ENCODE data around the gene VDR. TPM values are rescaled to one million over a fixed set of nuclear protein-coding genes. Genes with fewer than 3 reads are reported as not detected.
"Not testable (repeated sequence)": the region's sequence is repeated elsewhere in the genome, so short reads cannot be mapped to it uniquely, and the experiment has no call there.

The VDR gene
- total RNA-seq, 2 experiments from 2014 or later, result 55.8 TPM

DNA sequence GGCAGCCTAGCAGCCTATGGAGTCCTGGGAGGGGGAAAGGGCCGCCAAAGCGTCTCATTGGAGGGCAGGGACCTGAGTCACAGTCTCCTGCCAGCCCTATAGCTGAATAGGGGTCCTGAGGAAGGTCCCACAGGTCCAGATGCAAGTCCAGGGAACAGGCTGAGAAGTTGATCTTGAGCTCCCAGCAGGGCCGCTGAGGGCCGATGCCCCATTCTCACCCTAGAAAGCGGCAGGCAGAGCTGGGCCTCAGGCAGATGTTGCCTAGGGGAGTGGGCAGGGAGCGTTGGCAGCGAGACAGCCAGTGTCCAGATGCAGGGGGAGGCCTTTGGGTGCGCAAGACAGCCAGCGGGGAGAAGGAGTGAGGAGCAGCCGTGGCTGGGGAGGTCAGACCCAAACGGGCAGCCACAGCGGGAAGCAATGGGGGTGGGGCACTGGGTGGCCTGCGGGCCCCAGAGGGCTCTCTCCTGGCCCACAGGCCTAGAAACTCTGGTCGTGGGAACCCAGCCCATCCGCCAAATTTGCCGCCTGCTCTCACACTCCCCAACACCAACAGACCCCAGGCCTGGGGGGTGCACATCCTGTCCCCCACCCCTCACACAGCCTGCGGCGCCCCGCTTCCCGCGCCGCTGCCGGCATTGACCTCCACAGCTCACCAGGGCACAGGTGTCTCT, 86.2 kb downstream of the VDR start:
- H3K4me3 Mint-ChIP-seq, result peak overlapping the region; percentile 98
- peak overlapping the region; percentile 99 for H3K27ac Mint-ChIP-seq
- H3K36me3 Mint-ChIP-seq, result peaks cover 52% of the 10 kb centered on the region
- no peaks in the 10 kb centered on the region for H3K27me3 Mint-ChIP-seq
- H3K9me3 Mint-ChIP-seq, result no peaks in the 10 kb centered on the region
- peaks cover 68% of the 10 kb centered on the region for H3K4me1 Mint-ChIP-seq
- DNase-seq, result peak; percentile 48

DNA sequence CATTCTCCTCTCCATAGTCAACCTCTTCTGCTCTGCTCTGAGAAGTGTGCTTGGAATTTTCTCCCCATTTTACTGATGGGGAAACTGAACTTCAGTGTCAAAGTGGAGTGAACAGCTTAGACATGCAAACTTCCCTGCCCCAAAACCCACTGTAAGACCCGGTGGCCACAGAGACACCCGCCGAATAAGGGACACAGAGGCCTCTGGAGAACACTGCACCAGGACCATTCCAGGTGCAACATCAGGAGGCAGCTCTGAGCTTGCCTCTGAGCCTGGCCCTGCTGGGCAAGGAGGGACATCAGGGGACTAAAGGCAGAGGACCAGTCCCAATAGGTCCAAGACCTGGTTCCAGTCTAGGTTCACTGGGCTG, 86.8 kb downstream of the VDR start:
- Mint-ChIP-seq H3K36me3 (peaks cover 57% of the 10 kb centered on the region), H3K4me3 (peak overlapping the region; percentile 98), H3K4me1 (peaks cover 66% of the 10 kb centered on the region), H3K9me3 (no peaks in the 10 kb centered on the region), H3K27me3 (no peaks in the 10 kb centered on the region), H3K27ac (peak overlapping the region; percentile 99)
- DNase-seq, result no peak

DNA sequence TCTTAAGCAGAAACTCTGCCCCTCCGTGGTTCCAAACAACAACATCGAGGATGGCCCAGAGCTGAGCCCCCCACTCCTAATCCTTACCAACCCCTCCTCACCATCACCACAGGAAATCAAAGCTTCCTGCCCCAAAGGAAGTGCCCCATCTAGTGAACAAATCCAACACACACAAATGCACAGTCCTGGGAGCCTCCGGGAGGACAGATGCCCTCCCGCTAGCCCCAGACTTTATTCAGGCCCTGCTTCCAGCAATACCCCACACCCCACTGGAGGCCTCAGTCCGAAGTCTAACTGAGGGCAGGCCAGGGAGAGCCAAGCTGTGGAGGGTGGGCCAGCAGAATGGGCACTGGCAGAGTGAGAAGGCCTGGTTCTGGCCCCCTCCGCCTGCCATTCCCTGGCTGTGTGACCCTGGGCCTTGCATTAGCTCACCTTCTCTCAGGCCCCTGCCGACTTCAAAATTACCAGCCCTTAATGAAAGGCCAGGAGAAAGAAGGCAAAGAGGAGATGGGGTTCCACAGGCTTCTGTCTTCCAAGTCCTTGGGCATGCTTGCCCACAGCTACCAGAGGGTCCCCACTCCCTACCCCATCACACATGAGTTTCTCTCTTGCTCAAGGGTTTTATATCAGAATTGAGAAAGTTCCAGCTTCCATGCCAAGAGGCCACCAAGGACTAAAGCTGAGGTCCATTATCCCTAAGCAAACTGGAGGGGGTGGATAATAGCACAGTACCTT, 87.4 kb downstream of the VDR start:
- peaks cover 65% of the 10 kb centered on the region for H3K4me1 Mint-ChIP-seq

DNA sequence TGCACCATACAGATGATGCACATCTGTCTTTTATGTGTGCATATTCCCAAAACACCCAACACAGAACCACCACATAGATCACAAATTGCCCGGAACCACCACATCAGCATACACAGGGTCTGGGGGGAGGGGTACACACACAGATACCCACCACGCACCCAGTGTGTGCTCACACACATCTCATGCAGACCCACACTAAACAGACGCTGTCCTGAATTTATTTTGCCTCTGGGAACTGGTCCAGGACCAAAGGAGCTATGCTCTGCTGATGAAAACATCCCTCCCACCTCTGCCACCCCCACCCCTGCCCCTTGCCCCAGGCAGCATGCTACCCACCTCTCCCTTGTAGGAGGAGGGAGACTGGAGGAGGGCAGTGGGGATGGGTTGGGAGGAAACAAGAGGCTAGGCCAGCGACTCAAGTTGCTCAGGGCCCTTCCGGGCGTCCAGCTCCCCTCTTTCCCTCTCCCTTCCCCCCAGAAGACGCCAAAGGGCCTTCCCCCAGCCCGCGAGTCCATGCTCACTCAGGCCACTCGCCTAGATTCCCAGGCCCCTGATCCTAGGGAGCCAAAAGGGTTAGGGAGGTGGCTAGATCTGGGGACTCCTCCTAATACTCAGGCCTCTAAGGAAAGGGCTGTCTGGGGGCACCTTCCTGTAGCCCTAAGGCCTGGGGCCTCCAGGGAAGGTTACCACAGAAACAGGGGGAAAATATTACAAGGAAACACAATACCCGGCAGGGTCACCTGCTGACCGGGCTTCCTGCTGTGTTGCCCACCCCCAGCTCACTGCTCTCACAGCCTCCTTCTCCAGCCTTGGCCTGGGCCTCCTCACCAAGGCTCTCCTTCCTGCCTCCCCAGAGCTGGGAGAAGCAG, 88.2 kb downstream of the VDR start:
- Mint-ChIP-seq H3K4me3 (peak overlapping the region; percentile 98), H3K36me3 (peaks cover 66% of the 10 kb centered on the region), H3K9me3 (no peaks in the 10 kb centered on the region), H3K27me3 (no peaks in the 10 kb centered on the region), H3K27ac (peak overlapping the region; percentile 99), H3K4me1 (peaks cover 63% of the 10 kb centered on the region)
- DNase-seq, result no peak

More for the DNA sequence above, 87.4 kb downstream of the VDR start:
- Mint-ChIP-seq H3K4me3 (peak overlapping the region; percentile 98), H3K9me3 (no peaks in the 10 kb centered on the region), H3K27ac (peak overlapping the region; percentile 99), H3K36me3 (peaks cover 60% of the 10 kb centered on the region), H3K27me3 (no peaks in the 10 kb centered on the region)
- DNase-seq, result no peak

DNA sequence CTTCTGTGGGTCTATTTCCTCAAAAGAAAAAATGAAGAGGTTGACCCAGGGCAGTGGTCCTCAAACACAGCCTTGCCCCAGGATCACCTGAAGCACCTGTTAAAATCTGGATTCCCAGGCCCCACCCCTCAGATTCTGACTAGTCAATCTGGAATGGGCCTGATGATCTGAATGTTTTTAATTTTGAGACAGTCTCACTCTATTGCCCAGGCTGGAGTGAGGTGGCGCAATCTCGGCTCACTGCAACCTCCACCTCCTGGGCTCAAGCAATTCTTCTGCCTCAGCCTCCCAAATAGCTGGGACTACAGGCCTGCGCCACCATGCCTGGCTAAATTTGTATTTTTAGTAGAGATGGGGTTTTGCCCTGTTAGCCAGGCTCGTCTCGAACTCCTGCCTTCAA, 89.3 kb downstream of the VDR start:
- peaks cover 78% of the 10 kb centered on the region for H3K36me3 Mint-ChIP-seq
- peaks cover 65% of the 10 kb centered on the region for H3K4me1 Mint-ChIP-seq
- H3K4me3 Mint-ChIP-seq, result peak overlapping the region; percentile 98
- H3K27ac Mint-ChIP-seq, result peak overlapping the region; percentile 99
- not testable (repeated sequence) for H3K27me3 Mint-ChIP-seq, H3K9me3 Mint-ChIP-seq, DNase-seq

DNA sequence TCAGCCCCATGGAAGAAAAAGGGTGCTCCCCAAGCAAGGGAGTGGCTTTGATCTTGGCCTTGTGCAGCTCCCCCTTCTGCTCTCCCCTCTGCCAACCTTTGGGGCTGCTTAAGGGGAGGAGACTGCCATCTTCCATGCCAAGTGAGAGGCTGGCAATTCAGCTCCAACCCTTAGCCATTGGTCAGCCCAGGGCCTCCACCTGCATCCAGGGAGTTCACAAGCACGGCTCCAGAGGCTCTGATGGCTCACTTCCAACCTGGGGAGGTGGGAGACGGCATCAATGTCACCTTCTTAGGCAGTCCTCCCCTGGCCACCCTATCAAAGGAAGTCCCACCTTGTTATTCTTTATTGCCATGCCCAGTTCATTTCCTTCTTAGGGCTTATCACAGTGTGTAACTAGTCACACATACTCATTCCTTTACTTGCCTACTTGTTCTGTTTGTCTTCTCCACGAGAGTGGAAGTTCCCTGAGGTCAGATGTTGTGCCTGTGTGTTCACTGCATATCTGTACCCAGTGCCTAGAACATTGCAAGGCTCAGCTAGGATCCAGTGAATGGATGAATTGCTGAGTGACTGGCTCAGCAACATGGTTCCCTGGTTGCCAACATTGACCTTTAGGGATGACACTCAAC, 90.1 kb downstream of the VDR start:
- Mint-ChIP-seq H3K9me3 (no peaks in the 10 kb centered on the region), H3K27ac (peak overlapping the region; percentile 99), H3K4me3 (peak overlapping the region; percentile 98), H3K4me1 (peaks cover 69% of the 10 kb centered on the region), H3K36me3 (peaks cover 83% of the 10 kb centered on the region), H3K27me3 (no peaks in the 10 kb centered on the region)
- DNase-seq, result no peak

DNA sequence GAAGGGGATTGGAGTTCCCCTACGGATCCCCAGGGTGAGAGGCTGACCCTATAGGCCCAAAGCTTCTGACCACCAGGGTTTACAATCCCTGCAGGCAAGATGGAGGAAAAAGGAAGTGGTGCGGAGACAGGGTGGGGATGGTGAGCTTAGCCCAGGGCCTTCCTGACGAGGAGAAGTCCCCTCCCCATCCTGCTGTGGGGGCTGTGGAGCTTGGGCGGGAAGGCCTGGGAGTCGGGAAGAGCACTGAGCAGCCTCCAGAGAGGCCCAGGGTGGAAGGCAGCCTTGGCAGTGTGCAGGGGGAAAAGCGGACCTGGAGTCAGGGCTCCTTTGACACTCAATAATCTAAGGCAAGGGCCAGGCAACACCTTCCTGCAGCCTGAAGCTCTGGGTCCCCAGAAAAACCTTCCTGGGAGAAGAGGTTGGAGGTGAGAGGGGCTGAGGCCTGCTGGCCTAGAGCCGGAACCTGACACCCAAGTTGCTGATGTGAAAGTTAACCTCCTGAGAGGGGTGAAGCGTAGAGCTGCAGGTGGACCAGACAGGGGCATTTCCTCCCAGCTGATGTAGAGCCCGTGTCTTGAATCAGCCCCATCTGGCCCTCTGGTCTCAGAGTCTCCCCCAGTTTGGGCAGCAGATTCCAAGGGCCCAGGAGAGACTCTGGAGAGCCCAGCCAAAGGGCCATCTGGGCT, 91.1 kb downstream of the VDR start:
- Mint-ChIP-seq H3K27me3 (no peaks in the 10 kb centered on the region), H3K36me3 (peaks cover 80% of the 10 kb centered on the region), H3K4me1 (peaks cover 76% of the 10 kb centered on the region), H3K27ac (peak overlapping the region; percentile 99), H3K4me3 (peak overlapping the region; percentile 98), H3K9me3 (no peaks in the 10 kb centered on the region)
- DNase-seq, result no peak

DNA sequence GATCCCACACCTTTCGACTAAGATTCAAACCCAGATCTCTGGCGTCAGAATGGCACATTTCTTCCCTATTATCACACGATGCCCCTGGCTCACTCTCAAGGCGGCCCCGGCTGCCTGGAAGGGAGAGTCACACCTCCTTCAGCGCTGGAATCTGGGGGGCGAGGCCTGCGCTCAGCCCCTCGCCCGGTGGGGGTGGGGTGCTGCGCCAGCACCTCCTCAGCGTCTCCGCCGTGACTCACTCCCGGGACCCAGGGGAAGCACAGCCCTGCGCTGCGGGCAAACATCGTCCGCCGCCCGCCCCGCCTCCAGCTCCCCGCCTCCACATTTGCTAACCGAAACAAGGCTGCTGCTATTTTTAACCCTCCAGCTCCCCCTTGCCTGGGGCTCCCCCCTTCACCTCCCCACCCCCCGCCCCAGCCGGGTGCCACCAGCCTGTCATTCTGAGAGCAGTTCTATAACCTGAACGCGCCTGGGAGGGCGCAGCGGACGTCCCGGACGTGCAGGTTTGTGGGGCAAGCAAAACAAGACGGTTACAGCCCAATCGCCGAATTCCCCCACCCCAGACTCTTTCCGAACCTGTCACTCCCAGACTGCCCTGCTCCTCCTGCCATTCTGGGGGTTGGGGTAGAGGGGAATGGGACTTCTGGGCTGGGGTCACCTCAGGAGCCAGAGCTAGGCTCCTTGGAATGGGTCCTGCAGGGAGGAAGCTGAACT, 91.8 kb downstream of the VDR start:
- Mint-ChIP-seq H3K4me3 (peak overlapping the region; percentile 98), H3K36me3 (peaks cover 73% of the 10 kb centered on the region), H3K4me1 (peaks cover 78% of the 10 kb centered on the region), H3K27me3 (no peaks in the 10 kb centered on the region), H3K9me3 (no peaks in the 10 kb centered on the region), H3K27ac (peak overlapping the region; percentile 99)
- peak; percentile 94 for DNase-seq

DNA sequence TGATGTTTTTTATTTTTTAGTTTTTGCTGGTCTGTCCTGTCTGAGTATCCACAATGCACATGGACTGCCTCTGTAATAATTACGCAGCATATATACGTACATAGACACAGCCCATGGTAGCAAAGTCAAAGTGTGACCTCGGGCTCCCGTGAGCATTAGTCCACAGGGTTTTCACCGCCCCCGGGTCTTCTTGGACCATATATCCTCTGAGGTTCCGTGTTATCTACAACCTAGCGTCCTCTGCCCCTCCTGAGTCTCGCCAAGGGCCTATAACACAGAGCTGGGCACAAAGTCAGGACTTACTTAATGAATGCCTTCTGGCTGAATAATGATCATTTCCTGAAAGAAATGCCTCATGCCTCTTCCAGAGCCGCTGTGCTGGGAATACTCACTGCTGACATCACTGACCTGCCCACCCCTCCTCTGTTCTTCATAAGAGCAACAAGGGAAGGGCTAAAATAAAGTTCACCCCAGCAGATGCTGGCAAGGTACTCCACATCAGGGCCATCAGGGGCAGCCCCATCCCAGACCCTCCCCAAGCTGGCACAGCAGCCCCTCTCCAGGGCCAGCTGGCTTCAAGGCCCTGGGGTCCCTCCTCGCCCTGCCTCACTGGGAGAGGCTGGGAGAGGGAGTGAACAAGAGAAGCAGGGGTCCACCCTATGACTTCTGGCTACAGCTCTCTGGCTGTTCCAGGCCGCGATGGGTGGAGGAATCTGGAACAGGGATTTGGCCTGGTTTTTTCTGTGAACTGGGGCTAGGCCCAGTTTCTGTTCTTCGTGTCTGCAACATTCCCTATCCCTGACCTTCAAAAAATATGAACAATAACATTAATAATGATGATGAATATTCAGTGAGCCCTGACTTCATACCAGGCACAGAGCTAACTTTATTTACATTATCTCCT, 93.0 kb downstream of the VDR start:
- Mint-ChIP-seq H3K36me3 (peaks cover 69% of the 10 kb centered on the region), H3K9me3 (no peaks in the 10 kb centered on the region), H3K27ac (peak overlapping the region; percentile 99), H3K4me1 (peaks cover 84% of the 10 kb centered on the region), H3K4me3 (peak overlapping the region; percentile 98), H3K27me3 (no peaks in the 10 kb centered on the region)
- DNase-seq, result no peak

DNA sequence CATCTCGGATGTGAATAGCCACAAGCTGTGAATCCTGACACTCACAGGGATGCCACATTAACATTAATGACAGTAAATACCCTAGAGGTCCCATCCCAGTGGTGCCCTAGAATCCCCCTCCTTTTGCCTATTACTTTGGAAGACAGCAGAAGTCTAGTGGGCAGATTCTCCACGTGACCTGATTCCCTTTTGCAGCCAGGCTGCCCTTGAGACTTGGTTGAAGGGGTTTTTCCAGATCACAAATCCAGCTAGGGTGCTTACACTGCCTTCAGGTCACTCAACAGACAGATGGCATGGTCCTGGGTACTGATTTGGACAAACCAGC, 93.8 kb downstream of the VDR start:
- Mint-ChIP-seq H3K4me1 (peaks cover 87% of the 10 kb centered on the region), H3K27ac (peak overlapping the region; percentile 99), H3K9me3 (no peaks in the 10 kb centered on the region), H3K36me3 (peaks cover 69% of the 10 kb centered on the region), H3K27me3 (no peaks in the 10 kb centered on the region), H3K4me3 (peak overlapping the region; percentile 98)
- no peak for DNase-seq

DNA sequence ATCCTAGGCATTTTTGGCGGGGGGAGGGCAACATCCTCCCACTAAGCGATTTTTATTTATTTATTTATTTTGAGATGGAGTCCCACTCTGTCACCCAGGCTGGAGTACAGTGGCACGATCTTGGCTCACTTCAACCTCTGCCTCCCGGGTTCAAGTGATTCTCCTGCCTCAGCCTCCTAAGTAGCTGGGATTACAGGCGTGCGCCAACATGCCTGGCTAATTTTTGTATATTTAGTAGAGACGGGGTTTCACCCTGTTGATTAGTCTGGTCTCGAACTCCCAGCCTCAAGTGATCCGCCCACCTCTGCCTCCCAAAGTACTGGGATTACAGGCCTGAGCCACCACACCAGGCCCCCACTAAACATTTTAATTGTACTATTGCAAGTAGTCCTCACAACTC, 95.3 kb downstream of the VDR start:
- H3K9me3 Mint-ChIP-seq, H3K27me3 Mint-ChIP-seq, DNase-seq: not testable (repeated sequence)
- Mint-ChIP-seq H3K4me1 (peaks cover 87% of the 10 kb centered on the region), H3K36me3 (peaks cover 69% of the 10 kb centered on the region), H3K4me3 (peak overlapping the region; percentile 98), H3K27ac (peak overlapping the region; percentile 99)

DNA sequence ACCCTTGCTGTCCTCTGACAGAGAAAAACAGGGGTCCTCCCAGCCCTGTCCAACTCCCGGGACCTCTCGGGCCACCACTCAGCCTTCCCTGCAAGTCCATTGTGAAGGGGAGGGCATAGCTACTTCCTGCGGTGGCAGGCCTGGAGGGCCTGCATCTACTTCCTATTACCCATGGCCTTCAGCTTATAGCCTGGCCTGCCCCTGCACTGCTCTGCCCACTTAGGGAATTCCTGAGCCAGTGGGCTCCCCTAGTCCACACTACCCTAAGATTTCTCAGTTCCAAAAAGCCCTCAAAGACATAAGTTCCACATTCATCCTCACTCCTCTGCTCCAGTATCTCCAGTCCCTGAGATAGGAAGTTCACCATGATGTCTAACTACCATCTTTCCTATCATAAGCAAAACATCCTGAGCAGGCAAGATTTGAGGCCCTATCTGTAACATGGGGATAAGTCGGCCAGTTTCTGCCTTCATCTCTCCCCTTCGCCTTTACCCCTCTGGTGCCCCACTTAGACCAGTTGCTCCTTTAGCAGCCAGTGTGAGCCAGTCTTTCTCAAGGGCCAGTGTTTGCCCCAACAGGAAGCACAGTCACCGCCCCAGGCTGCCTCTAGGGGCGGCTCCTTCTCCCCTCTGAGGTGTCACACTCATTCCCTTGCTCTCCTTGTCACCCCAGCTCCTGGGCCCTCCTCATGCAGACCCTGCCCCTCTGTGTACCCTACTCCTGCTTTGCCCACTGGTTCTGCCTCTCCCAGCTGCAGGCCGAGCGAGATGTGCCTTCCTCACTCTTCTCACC, 96.0 kb downstream of the VDR start:
- peak overlapping the region; percentile 70 for H3K4me3 Mint-ChIP-seq
- DNase-seq, result peak; percentile 69
- peaks cover 88% of the 10 kb centered on the region for H3K4me1 Mint-ChIP-seq
- no peaks in the 10 kb centered on the region for H3K27me3 Mint-ChIP-seq
- peaks cover 68% of the 10 kb centered on the region for H3K36me3 Mint-ChIP-seq
- H3K27ac Mint-ChIP-seq, result peak overlapping the region; percentile 94
- H3K9me3 Mint-ChIP-seq, result no peaks in the 10 kb centered on the region
